ENCODE results near the gene PPM1N. TPM values are rescaled to one million over a fixed set of nuclear protein-coding genes. Genes with fewer than 3 reads are reported as not detected.

PPM1N gene
- total RNA-seq, 4 donors from 2014 or later: 0.76 TPM; not detected in 3

- Histone ChIP-seq H3K9me3 (no peaks in the 10 kb centered on the region), H3K27me3 (no peaks in the 10 kb centered on the region), H3K4me3 (no peak overlapping the region), H3K36me3 (no peaks in the 10 kb centered on the region), H3K4me1 (peaks cover 16 to 19% of the 10 kb centered on the region in 2 donors), H3K27ac (peak overlapping the region in 1 of 4 donors; percentile 27)
- in situ Hi-C loops (cut with MboI; ENCODE audit: low sequenced_read_pairs in 4 of 4) (no loop called here), intact Hi-C loops (cut with DNase I; ENCODE audit: low total_unique reads) (no loop called here)
- no peak for TF ChIP-seq POLR2A (IDR thresholded peaks at IDR 0.05)
- TF ChIP-seq CTCF (IDR thresholded peaks at IDR 0.05 in 4 of 5, conservative IDR thresholded peaks at IDR 0.05 in 1 of 5): no peak
- no peak for ATAC-seq
- DNase-seq: no peak
These were observed 26.2 kb upstream of the PPM1N start for GRCh38 chr19:45471931-45472562.

- TF ChIP-seq CTCF (IDR thresholded peaks at IDR 0.05 in 4 of 5, conservative IDR thresholded peaks at IDR 0.05 in 1 of 5) (no peak), POLR2A (IDR thresholded peaks at IDR 0.05) (no peak)
- Histone ChIP-seq H3K4me1 (peaks cover 14 to 16% of the 10 kb centered on the region in 2 donors), H3K36me3 (no peaks in the 10 kb centered on the region), H3K4me3 (no peak overlapping the region), H3K27ac (peak overlapping the region in 1 of 4 donors; percentile 27), H3K9me3 (no peaks in the 10 kb centered on the region), H3K27me3 (no peaks in the 10 kb centered on the region)
- in situ Hi-C loops (cut with MboI; ENCODE audit: low sequenced_read_pairs in 4 of 4): no loop called here
- ATAC-seq (no peak), DNase-seq (no peak)
- intact Hi-C loops (cut with DNase I; ENCODE audit: low total_unique reads): no loop called here
These were observed 25.5 kb upstream of the PPM1N start for GRCh38 chr19:45472563-45473366.

GRCh38 chr19:45473367-45473681, 24.9 kb upstream of the PPM1N start:
- Histone ChIP-seq H3K27me3 (no peaks in the 10 kb centered on the region), H3K9me3 (no peaks in the 10 kb centered on the region), H3K4me1 (peaks cover 15% of the 10 kb centered on the region in 2 donors), H3K27ac (no peak overlapping the region), H3K36me3 (no peaks in the 10 kb centered on the region), H3K4me3 (no peak overlapping the region)
- intact Hi-C loops (cut with DNase I; ENCODE audit: low total_unique reads): no loop called here
- no peak for ATAC-seq
- TF ChIP-seq CTCF (IDR thresholded peaks at IDR 0.05 in 4 of 5, conservative IDR thresholded peaks at IDR 0.05 in 1 of 5): no peak
- no peak for TF ChIP-seq POLR2A (IDR thresholded peaks at IDR 0.05)
- DNase-seq: no peak
- in situ Hi-C loops (cut with MboI; ENCODE audit: low sequenced_read_pairs in 4 of 4): no loop called here

- no peaks in the 10 kb centered on the region for H3K27me3 ChIP-seq
- no peaks in the 10 kb centered on the region for H3K36me3 ChIP-seq
- TF ChIP-seq CTCF (IDR thresholded peaks at IDR 0.05 in 4 of 5, conservative IDR thresholded peaks at IDR 0.05 in 1 of 5) (no peak), POLR2A (IDR thresholded peaks at IDR 0.05) (no peak)
- H3K27ac ChIP-seq: no peak overlapping the region
- H3K9me3 ChIP-seq: no peaks in the 10 kb centered on the region
- intact Hi-C loops (cut with DNase I; ENCODE audit: low total_unique reads): no loop called here
- DNase-seq (no peak), ATAC-seq (no peak)
- in situ Hi-C loops (cut with MboI; ENCODE audit: low sequenced_read_pairs in 4 of 4): no loop called here
- H3K4me1 ChIP-seq: peaks cover 10 to 13% of the 10 kb centered on the region in 2 donors
- H3K4me3 ChIP-seq: no peak overlapping the region
These were observed 24.3 kb upstream of the PPM1N start for GRCh38 chr19:45473682-45474605.
